ENCODE measurements around the gene GAB1. TPM values are rescaled to one million over a fixed set of nuclear protein-coding genes. Genes with fewer than 3 reads are reported as not detected.
A peak's percentile ranks its signal among the peaks of the same experiment; 100 is the strongest.
"Not testable (repeated sequence)": the region's sequence is repeated elsewhere in the genome, so short reads cannot be mapped to it uniquely, and the experiment has no call there.

The GAB1 gene
- total RNA-seq, 1 experiment from 2014 or later = 8.8 TPM

DNA sequence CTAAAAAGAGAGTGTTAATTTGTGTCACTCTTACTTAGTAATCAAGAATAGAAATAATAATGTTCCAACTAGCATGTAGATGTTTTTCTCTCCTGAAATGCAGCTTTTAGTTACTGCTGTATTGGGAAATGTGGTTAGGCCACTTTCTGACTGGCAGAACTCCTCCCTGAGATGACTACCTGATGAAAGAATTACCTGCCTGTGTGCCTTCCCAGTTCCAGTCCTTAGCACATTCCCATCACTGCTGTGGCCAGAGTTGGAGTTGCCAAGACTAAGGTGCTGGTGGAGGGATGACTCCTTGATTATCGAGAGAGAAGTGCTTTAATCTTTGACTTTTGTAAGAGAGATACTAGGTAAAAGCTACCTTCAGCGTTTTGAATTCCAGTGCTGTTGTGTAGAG lies 9.5 kb downstream of the GAB1 start:
- H3K36me3 Mint-ChIP-seq (ENCODE audit: insufficient read depth, unreplicated experiment) = no peaks in the 10 kb centered on the region
- H3K4me3 Mint-ChIP-seq (ENCODE audit: low read depth, unreplicated experiment) = no peak overlapping the region
- no peaks in the 10 kb centered on the region for H3K9me3 Mint-ChIP-seq (ENCODE audit: low read depth, unreplicated experiment)
- peaks cover 11% of the 10 kb centered on the region for H3K4me1 Mint-ChIP-seq (ENCODE audit: low read depth, unreplicated experiment)
- intact Hi-C loops (cut with micrococcal nuclease; ENCODE audit: unreplicated experiment) = no loop called here
- H3K27me3 Mint-ChIP-seq (ENCODE audit: unreplicated experiment) = no peaks in the 10 kb centered on the region
- CTCF ChIA-PET = interaction anchor here (1.6 kb wide), 1 partner anchor 9 kb away, joined by 4 read pairs; the partner anchor contains the start of gene GAB1
- DNase-seq = peak; percentile 46
- peak overlapping the region; percentile 66 for H3K27ac Mint-ChIP-seq (ENCODE audit: unreplicated experiment)
- no TSS peak for BruUV-seq (replicated peaks)
- TF ChIP-seq, protein P1, sequence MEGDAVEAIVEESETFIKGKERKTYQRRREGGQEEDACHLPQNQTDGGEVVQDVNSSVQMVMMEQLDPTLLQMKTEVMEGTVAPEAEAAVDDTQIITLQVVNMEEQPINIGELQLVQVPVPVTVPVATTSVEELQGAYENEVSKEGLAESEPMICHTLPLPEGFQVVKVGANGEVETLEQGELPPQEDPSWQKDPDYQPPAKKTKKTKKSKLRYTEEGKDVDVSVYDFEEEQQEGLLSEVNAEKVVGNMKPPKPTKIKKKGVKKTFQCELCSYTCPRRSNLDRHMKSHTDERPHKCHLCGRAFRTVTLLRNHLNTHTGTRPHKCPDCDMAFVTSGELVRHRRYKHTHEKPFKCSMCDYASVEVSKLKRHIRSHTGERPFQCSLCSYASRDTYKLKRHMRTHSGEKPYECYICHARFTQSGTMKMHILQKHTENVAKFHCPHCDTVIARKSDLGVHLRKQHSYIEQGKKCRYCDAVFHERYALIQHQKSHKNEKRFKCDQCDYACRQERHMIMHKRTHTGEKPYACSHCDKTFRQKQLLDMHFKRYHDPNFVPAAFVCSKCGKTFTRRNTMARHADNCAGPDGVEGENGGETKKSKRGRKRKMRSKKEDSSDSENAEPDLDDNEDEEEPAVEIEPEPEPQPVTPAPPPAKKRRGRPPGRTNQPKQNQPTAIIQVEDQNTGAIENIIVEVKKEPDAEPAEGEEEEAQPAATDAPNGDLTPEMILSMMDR (IDR thresholded peaks at IDR 0.05; ENCODE audit: unreplicated experiment) = no peak

GRCh38 chr4:143347484-143348111 lies 10.9 kb downstream of the GAB1 start:
- CTCF ChIA-PET = no interaction called here
- TF ChIP-seq, protein P1 (IDR thresholded peaks at IDR 0.05; ENCODE audit: unreplicated experiment) = no peak
- peaks cover 23% of the 10 kb centered on the region for H3K4me1 Mint-ChIP-seq (ENCODE audit: low read depth, unreplicated experiment)
- no peaks in the 10 kb centered on the region for H3K27me3 Mint-ChIP-seq (ENCODE audit: unreplicated experiment)
- intact Hi-C loops (cut with micrococcal nuclease; ENCODE audit: unreplicated experiment) = no loop called here
- H3K9me3 Mint-ChIP-seq (ENCODE audit: low read depth, unreplicated experiment) = no peaks in the 10 kb centered on the region
- H3K27ac Mint-ChIP-seq (ENCODE audit: unreplicated experiment) = no peak overlapping the region
- BruUV-seq (replicated peaks) = no TSS peak
- no peaks in the 10 kb centered on the region for H3K36me3 Mint-ChIP-seq (ENCODE audit: insufficient read depth, unreplicated experiment)
- no peak for DNase-seq
- H3K4me3 Mint-ChIP-seq (ENCODE audit: low read depth, unreplicated experiment) = no peak overlapping the region

- Mint-ChIP-seq H3K4me1 (ENCODE audit: low read depth, unreplicated experiment) (peaks cover 31% of the 10 kb centered on the region), H3K36me3 (ENCODE audit: insufficient read depth, unreplicated experiment) (no peaks in the 10 kb centered on the region), H3K27me3 (ENCODE audit: unreplicated experiment) (no peaks in the 10 kb centered on the region), H3K27ac (ENCODE audit: unreplicated experiment) (no peak overlapping the region), H3K9me3 (ENCODE audit: low read depth, unreplicated experiment) (no peaks in the 10 kb centered on the region), H3K4me3 (ENCODE audit: low read depth, unreplicated experiment) (no peak overlapping the region)
- BruUV-seq (replicated peaks) = no TSS peak
- CTCF ChIA-PET = no interaction called here
- no peak for DNase-seq
- intact Hi-C loops (cut with micrococcal nuclease; ENCODE audit: unreplicated experiment) = no loop called here
- TF ChIP-seq, protein P1 (IDR thresholded peaks at IDR 0.05; ENCODE audit: unreplicated experiment) = no peak
Measured at GRCh38 chr4:143348233-143349077, 11.8 kb downstream of the GAB1 start.

GRCh38 chr4:143349858-143350527 lies 13.3 kb downstream of the GAB1 start:
- H3K27ac Mint-ChIP-seq (ENCODE audit: unreplicated experiment); BruUV-seq (replicated peaks); H3K36me3 Mint-ChIP-seq (ENCODE audit: insufficient read depth, unreplicated experiment); intact Hi-C loops (cut with micrococcal nuclease; ENCODE audit: unreplicated experiment); H3K4me3 Mint-ChIP-seq (ENCODE audit: low read depth, unreplicated experiment); H3K9me3 Mint-ChIP-seq (ENCODE audit: low read depth, unreplicated experiment); DNase-seq; H3K27me3 Mint-ChIP-seq (ENCODE audit: unreplicated experiment); CTCF ChIA-PET: not testable (repeated sequence)
- H3K4me1 Mint-ChIP-seq (ENCODE audit: low read depth, unreplicated experiment) = peaks cover 32% of the 10 kb centered on the region
